Hepatic stellate cell (primary cell): Measurements from ENCODE around the gene C10orf95.
"Not testable (repeated sequence)": the region's sequence is repeated elsewhere in the genome, so short reads cannot be mapped to it uniquely, and the experiment has no call there.

Experiments
- DNase-seq: peaks from one replicate; pipeline ENCODE4 v3.0.0; 2011; ENCODE audit warnings: low spot score

C10orf95 gene

GRCh38 chr10:102451105-102451969 is at the start of gene C10orf95:
Gene C10orf95, minus strand, starts transcription at chr10:102451543. Its CDS starts 450 bp downstream, at chr10:102451093.
- no peak for DNase-seq

- not testable (repeated sequence) for DNase-seq
Measured at GRCh38 chr10:102500686-102501085, 49.3 kb upstream of the C10orf95 start.

GRCh38 chr10:102499356-102499755 is 48.0 kb upstream of the C10orf95 start:
- DNase-seq: no peak

- DNase-seq: no peak
Measured at GRCh38 chr10:102497545-102497944, 46.2 kb upstream of the C10orf95 start.

GRCh38 chr10:102493771-102494170 is 42.4 kb upstream of the C10orf95 start:
- no peak for DNase-seq

- no peak for DNase-seq
Measured at GRCh38 chr10:102492983-102493382, 41.6 kb upstream of the C10orf95 start.

GRCh38 chr10:102492344-102492939 is 41.1 kb upstream of the C10orf95 start:
- DNase-seq: no peak

- no peak for DNase-seq
Measured at GRCh38 chr10:102491136-102491535, 39.8 kb upstream of the C10orf95 start.

- no peak for DNase-seq
Measured at GRCh38 chr10:102485093-102485784, 33.9 kb upstream of the C10orf95 start.

- DNase-seq: no peak
Measured at GRCh38 chr10:102484021-102484420, 32.7 kb upstream of the C10orf95 start.

GRCh38 chr10:102480396-102480795 is 29.1 kb upstream of the C10orf95 start:
- no peak for DNase-seq

- DNase-seq: no peak
Measured at GRCh38 chr10:102479651-102480050, 28.3 kb upstream of the C10orf95 start.

GRCh38 chr10:102476466-102477141 is 25.3 kb upstream of the C10orf95 start:
- no peak for DNase-seq

- DNase-seq: no peak
Measured at GRCh38 chr10:102475451-102476040, 24.2 kb upstream of the C10orf95 start.

- DNase-seq: no peak
Measured at GRCh38 chr10:102473445-102474331, 22.3 kb upstream of the C10orf95 start.

GRCh38 chr10:102470579-102471546 is 19.5 kb upstream of the C10orf95 start:
- DNase-seq: no peak

- DNase-seq: peak; percentile 67
Measured at GRCh38 chr10:102468683-102469082, 17.3 kb upstream of the C10orf95 start.

GRCh38 chr10:102467971-102468438 is 16.7 kb upstream of the C10orf95 start:
- DNase-seq: no peak

- no peak for DNase-seq
Measured at GRCh38 chr10:102467318-102467717, 16.0 kb upstream of the C10orf95 start.
